ENCODE results near the gene GFY.
"Not testable (repeated sequence)": the region's sequence is repeated elsewhere in the genome, so short reads cannot be mapped to it uniquely, and the experiment has no call there.

The GFY gene

GRCh38 chr19:49444100-49444700, 19.0 kb downstream of the GFY start:
- DNase-seq (ENCODE audit: low read depth), result not testable (repeated sequence)

- DNase-seq (ENCODE audit: low read depth), result no peak
Measured at GRCh38 chr19:49445997-49446396, 20.8 kb downstream of the GFY start.

GRCh38 chr19:49447485-49448431, 22.6 kb downstream of the GFY start:
- no peak for DNase-seq (ENCODE audit: low read depth)

GRCh38 chr19:49448432-49448786, 23.2 kb downstream of the GFY start:
- no peak for DNase-seq (ENCODE audit: low read depth)

GRCh38 chr19:49450405-49450804, 25.2 kb downstream of the GFY start:
- DNase-seq (ENCODE audit: low read depth), result no peak

GRCh38 chr19:49451430-49452181, 26.4 kb downstream of the GFY start, which contains the start of gene PIH1D1:
Gene PIH1D1, minus strand, starts transcription at chr19:49451814. Its CDS starts 240 bp downstream, at chr19:49451574.
- DNase-seq (ENCODE audit: low read depth), result peak; percentile 99

- DNase-seq (ENCODE audit: low read depth), result peak; percentile 97
Measured at GRCh38 chr19:49453013-49453756, 28.0 kb downstream of the GFY start, which contains the start of gene ALDH16A1. Gene ALDH16A1, plus strand, starts transcription at chr19:49453225. Its CDS starts 107 bp downstream, at chr19:49453332.

- DNase-seq (ENCODE audit: low read depth), result no peak
Measured at GRCh38 chr19:49453757-49454240, 28.6 kb downstream of the GFY start.

GRCh38 chr19:49455773-49456172, 30.6 kb downstream of the GFY start:
- DNase-seq (ENCODE audit: low read depth), result no peak

- no peak for DNase-seq (ENCODE audit: low read depth)
Measured at GRCh38 chr19:49456326-49456725, 31.1 kb downstream of the GFY start.

- no peak for DNase-seq (ENCODE audit: low read depth)
Measured at GRCh38 chr19:49458567-49458903, 33.3 kb downstream of the GFY start.

GRCh38 chr19:49459388-49459787, 34.2 kb downstream of the GFY start:
- no peak for DNase-seq (ENCODE audit: low read depth)

- DNase-seq (ENCODE audit: low read depth), result not testable (repeated sequence)
Measured at GRCh38 chr19:49461130-49461529, 35.9 kb downstream of the GFY start.

GRCh38 chr19:49461656-49462055, 36.5 kb downstream of the GFY start:
- no peak for DNase-seq (ENCODE audit: low read depth)

GRCh38 chr19:49462492-49462891, 37.3 kb downstream of the GFY start:
- no peak for DNase-seq (ENCODE audit: low read depth)

GRCh38 chr19:49463960-49464740, 39.0 kb downstream of the GFY start:
- no peak for DNase-seq (ENCODE audit: low read depth)

GRCh38 chr19:49465371-49465770, 40.2 kb downstream of the GFY start:
- no peak for DNase-seq (ENCODE audit: low read depth)

- DNase-seq (ENCODE audit: low read depth), result no peak
Measured at GRCh38 chr19:49468199-49468598, 43.0 kb downstream of the GFY start.

- DNase-seq (ENCODE audit: low read depth), result peak; percentile 96
Measured at GRCh38 chr19:49468746-49469447, 43.7 kb downstream of the GFY start.

All from fibroblast of the conjunctiva (primary cell).